Measurements from ENCODE around the gene BCL2A1. TPM values are rescaled to one million over a fixed set of nuclear protein-coding genes. Genes with fewer than 3 reads are reported as not detected.

The BCL2A1 gene
- polyA plus RNA-seq, 1 donor (not counting 4 experiments of a cell fraction or from before 2014, with no cell fraction given) = 0.10 TPM

GRCh38 chr15:79978260-79978654, 7.3 kb upstream of the BCL2A1 start:
- no peaks in the 10 kb centered on the region for H4K20me1 ChIP-seq (ENCODE audit: control insufficient read depth, extremely low read depth, insufficient read depth, low read length)
- DNase-seq (ENCODE audit: low read depth, low spot score) (no peak), FAIRE-seq (no peak)
- H3K36me3 ChIP-seq (ENCODE audit: control insufficient read depth in 2 of 2, extremely low read depth in 1 of 2, insufficient read depth in 2 of 2, low read length in 2 of 2) = no peaks in the 10 kb centered on the region
- H3K4me2 ChIP-seq (ENCODE audit: control insufficient read depth, extremely low read depth, insufficient read depth, low read depth, low read length) = no peak overlapping the region
- no peaks in the 10 kb centered on the region for H3K9me3 ChIP-seq (ENCODE audit: control insufficient read depth, low read depth, low read length)
- H3K79me2 ChIP-seq (ENCODE audit: control insufficient read depth, insufficient read depth, low read length) = no peaks in the 10 kb centered on the region
- H3K9me1 ChIP-seq (ENCODE audit: control insufficient read depth, extremely low read depth, insufficient read depth, low read length) = no peaks in the 10 kb centered on the region
- H3K27me3 ChIP-seq (ENCODE audit: control insufficient read depth, extremely low read depth, insufficient read depth, low read length) = no peaks in the 10 kb centered on the region
- H3K4me1 ChIP-seq (ENCODE audit: control insufficient read depth, extremely low read depth, insufficient read depth, low read length) = no peaks in the 10 kb centered on the region
- H2AFZ ChIP-seq (ENCODE audit: control insufficient read depth, low read length) = no peak overlapping the region
- no peak overlapping the region for H3K4me3 ChIP-seq (ENCODE audit: control insufficient read depth in 2 of 3, extremely low read depth in 1 of 3, insufficient read depth in 2 of 3, low read depth in 1 of 3, low read length in 3 of 3)
- TF ChIP-seq CTCF (optimal IDR thresholded peaks at IDR 0.05 in 1 of 3, IDR thresholded peaks at IDR 0.05 in 1 of 3, conservative IDR thresholded peaks at IDR 0.05 in 1 of 3; ENCODE audit: extremely low read depth in 1 of 3, insufficient read depth in 2 of 3, low read length in 3 of 3) = no peak
- TF ChIP-seq EZH2 (IDR thresholded peaks at IDR 0.05; ENCODE audit: low read length) = no peak
- no peak overlapping the region for H3K27ac ChIP-seq (ENCODE audit: control insufficient read depth, insufficient read depth, low read length)
- no peak overlapping the region for H3K9ac ChIP-seq (ENCODE audit: control insufficient read depth, extremely low read depth, insufficient read depth, low read length)
- dilution Hi-C loops (cut with MboI; ENCODE audit: extremely low pct_ligation_motif_present, low sequenced_read_pairs) = no loop called here

- no peaks in the 10 kb centered on the region for H3K27me3 ChIP-seq (ENCODE audit: control insufficient read depth, extremely low read depth, insufficient read depth, low read length)
- dilution Hi-C loops (cut with MboI; ENCODE audit: extremely low pct_ligation_motif_present, low sequenced_read_pairs) = no loop called here
- H4K20me1 ChIP-seq (ENCODE audit: control insufficient read depth, extremely low read depth, insufficient read depth, low read length) = no peaks in the 10 kb centered on the region
- DNase-seq (ENCODE audit: low read depth, low spot score) (no peak), FAIRE-seq (no peak)
- H3K27ac ChIP-seq (ENCODE audit: control insufficient read depth, insufficient read depth, low read length) = no peak overlapping the region
- H3K36me3 ChIP-seq (ENCODE audit: control insufficient read depth in 2 of 2, extremely low read depth in 1 of 2, insufficient read depth in 2 of 2, low read length in 2 of 2) = no peaks in the 10 kb centered on the region
- no peaks in the 10 kb centered on the region for H3K9me3 ChIP-seq (ENCODE audit: control insufficient read depth, low read depth, low read length)
- H3K79me2 ChIP-seq (ENCODE audit: control insufficient read depth, insufficient read depth, low read length) = no peaks in the 10 kb centered on the region
- H3K4me3 ChIP-seq (ENCODE audit: control insufficient read depth in 2 of 3, extremely low read depth in 1 of 3, insufficient read depth in 2 of 3, low read depth in 1 of 3, low read length in 3 of 3) = no peak overlapping the region
- H3K9me1 ChIP-seq (ENCODE audit: control insufficient read depth, extremely low read depth, insufficient read depth, low read length) = no peaks in the 10 kb centered on the region
- no peak overlapping the region for H2AFZ ChIP-seq (ENCODE audit: control insufficient read depth, low read length)
- no peak overlapping the region for H3K9ac ChIP-seq (ENCODE audit: control insufficient read depth, extremely low read depth, insufficient read depth, low read length)
- H3K4me2 ChIP-seq (ENCODE audit: control insufficient read depth, extremely low read depth, insufficient read depth, low read depth, low read length) = no peak overlapping the region
- H3K4me1 ChIP-seq (ENCODE audit: control insufficient read depth, extremely low read depth, insufficient read depth, low read length) = no peaks in the 10 kb centered on the region
- TF ChIP-seq CTCF (optimal IDR thresholded peaks at IDR 0.05 in 1 of 3, IDR thresholded peaks at IDR 0.05 in 1 of 3, conservative IDR thresholded peaks at IDR 0.05 in 1 of 3; ENCODE audit: extremely low read depth in 1 of 3, insufficient read depth in 2 of 3, low read length in 3 of 3) = no peak
- TF ChIP-seq EZH2 (IDR thresholded peaks at IDR 0.05; ENCODE audit: low read length) = no peak
Measured at GRCh38 chr15:79977431-79978054, 6.5 kb upstream of the BCL2A1 start.
